Endometrial microvascular endothelial cells (primary cell): ENCODE data around the gene SLC8A3. TPM values are rescaled to one million over a fixed set of nuclear protein-coding genes. Genes with fewer than 3 reads are reported as not detected.

Experiments used
- in situ Hi-C: cut with HindIII; loops from 2 replicates; pipeline ENCODE4 v1.10.0; 2017; ENCODE audit warnings: low sequenced_read_pairs, low pct_unique_long_range_greater_than_20kb; ENCODE audit errors: inconsistent ontology term
- total RNA-seq: library from RNA; depleted of rRNA; stranded (reverse); fragments of >200 nt; gene quantifications from one replicate; pipeline ENCODE4 v1.2.3, GENCODE V29; 2015; ENCODE audit errors: inconsistent ontology term

The SLC8A3 gene
- total RNA-seq, 1 donor from 2014 or later: not detected

DNA sequence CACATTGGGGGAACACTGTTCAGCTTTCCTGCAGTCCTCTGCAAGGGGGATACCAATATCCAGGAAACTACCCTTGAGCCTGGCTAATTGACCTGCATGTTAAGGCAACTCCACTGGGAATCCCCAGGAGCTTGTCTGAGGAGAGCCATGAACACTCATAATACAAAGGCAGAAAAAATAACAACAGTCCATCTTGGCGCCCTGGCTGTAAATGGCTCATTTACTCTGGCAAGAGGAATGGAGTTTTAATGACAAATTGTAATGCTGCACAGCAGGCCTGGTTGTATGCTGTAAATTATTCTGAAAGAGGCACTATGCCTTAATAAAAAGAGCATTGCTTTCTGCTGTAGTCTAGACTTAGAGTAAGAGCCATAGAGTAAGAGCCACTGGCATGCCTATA is 58.3 kb downstream of the SLC8A3 start:
- in situ Hi-C loops: no loop called here

GRCh38 chr14:70127186-70127585 is 61.6 kb downstream of the SLC8A3 start:
- in situ Hi-C loops: no loop called here

- in situ Hi-C loops: no loop called here
Measured at GRCh38 chr14:70123796-70124195, 65.0 kb downstream of the SLC8A3 start.

- in situ Hi-C loops: no loop called here
Measured at GRCh38 chr14:70121521-70121920, 67.2 kb downstream of the SLC8A3 start.

DNA sequence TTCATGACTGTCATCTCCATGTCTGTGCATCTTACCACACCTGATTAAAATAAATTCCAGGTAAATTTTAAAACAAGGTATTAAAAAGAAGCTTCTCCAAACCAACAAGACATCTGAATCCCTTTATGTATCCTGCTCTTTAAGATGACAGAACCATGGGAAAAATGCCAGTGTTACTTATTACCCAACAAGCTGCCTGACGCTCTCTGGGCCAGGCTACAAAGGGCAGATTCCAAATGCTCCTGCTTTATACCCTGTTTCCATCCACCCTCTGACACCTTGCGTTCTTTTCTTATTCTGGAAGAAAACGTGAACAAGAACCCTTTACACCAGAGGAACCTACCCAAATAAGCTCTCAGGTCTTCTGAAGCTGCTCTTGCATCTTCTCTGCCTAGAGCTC is 70.7 kb downstream of the SLC8A3 start:
- in situ Hi-C loops: no loop called here

DNA sequence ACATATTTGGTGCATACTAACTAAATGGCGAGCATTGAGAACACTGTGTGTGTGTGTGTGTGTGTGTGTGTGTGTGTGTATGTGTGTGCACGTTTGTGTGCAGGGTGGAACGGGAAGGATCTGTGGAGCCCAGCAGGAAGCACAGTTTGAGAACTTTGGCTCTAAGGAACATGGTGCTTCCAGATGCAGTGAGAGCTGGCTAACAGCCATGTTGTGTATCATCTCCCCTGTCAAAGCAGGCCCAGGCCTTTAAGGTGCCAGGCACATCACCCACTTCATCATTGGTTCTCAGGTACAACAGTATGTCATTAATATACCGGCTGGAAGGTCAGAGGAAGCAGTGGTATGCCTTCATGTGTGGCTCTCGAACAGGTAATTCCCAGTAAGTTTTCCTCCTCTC is 72.5 kb downstream of the SLC8A3 start:
- in situ Hi-C loops: no loop called here

DNA sequence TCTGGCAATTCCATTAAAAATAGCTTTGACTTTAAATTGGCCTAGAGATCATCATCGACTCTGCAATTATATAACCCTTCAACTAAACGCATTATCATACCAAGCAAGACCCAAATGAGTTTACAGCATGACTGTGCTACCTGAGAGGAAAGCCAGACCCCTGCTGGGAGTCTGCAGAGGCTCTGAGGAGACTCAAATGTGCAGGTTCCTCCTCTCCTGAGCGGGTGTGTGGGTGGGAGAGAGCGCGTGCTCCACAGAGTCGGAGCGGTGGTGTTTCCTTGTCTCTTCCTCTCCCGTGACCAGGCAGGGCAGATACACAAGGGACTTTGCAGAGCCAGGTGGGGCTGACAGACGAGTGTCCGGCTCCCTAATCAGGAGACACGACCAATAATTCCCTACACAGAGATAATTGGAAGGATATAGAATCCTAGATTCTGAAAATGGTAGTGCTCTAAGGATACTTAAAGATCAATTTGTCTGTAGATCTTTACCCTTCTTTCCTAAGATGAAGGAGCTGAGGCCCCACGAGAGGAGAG is 74.1 kb downstream of the SLC8A3 start:
- in situ Hi-C loops: no loop called here

DNA sequence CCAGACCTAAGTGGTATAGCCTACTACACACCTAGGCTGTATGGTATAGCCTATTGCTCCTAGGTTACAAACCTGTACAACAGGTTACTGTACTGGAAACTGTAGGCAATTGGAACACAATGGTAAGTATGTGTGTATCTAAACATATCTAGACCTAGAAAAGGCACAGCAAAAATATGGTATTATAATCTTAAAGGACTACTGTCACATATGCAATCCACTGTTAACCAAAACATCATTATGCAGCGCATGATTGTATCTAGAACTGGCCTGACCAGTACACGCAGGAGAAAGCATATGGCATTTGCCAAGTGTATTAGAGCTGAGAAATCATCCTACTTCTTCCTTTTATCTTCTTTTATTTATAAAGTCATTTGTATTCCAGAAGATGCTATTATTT is 75.5 kb downstream of the SLC8A3 start:
- in situ Hi-C loops: no loop called here

DNA sequence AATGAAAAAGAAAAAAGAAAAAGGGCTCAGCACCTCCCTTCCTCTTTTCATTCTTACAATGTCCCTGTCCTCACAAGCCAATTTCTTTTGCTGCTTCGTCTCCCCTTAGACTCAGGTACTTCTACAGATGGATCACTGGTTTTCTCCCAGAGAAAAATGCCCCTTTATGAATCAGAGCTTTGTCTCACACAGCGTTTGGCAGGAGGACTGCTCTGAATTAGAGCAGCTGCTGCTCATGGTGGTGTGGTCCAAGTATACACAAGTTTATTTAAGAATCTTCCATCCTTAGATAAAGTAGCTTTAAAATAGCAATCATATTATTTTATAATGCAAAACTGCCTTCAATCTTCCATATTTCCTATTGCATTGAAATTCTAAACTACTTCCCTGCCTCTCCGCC is 80.3 kb downstream of the SLC8A3 start:
- in situ Hi-C loops: no loop called here

DNA sequence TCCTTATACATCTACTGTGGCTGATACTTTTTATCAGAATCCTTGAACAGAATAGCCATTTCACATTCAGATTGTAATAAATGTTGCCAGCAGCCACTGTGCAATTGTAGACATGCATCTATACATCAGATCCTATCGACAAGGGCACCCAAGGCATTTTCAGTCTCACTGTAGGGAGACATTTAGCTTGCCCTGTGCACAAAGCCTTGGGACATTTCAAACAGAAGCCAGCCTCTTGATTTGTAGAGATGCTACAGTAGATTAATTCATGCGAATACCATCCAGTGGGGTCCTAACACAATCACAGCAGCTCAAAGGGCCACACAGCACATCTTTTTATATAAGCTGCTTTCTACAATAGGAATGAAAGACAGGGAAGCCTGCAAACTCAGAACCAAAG is 81.4 kb downstream of the SLC8A3 start:
- in situ Hi-C loops: no loop called here

- in situ Hi-C loops: no loop called here
Measured at GRCh38 chr14:70100071-70100470, 88.7 kb downstream of the SLC8A3 start.

- in situ Hi-C loops: no loop called here
Measured at GRCh38 chr14:70098250-70098809, 90.4 kb downstream of the SLC8A3 start.

GRCh38 chr14:70097576-70098249 is 91.0 kb downstream of the SLC8A3 start:
- in situ Hi-C loops: no loop called here

- in situ Hi-C loops: no loop called here
Measured at GRCh38 chr14:70096866-70097265, 91.9 kb downstream of the SLC8A3 start.

GRCh38 chr14:70094631-70095030 is 94.1 kb downstream of the SLC8A3 start:
- in situ Hi-C loops: no loop called here

- in situ Hi-C loops: no loop called here
Measured at GRCh38 chr14:70094106-70094505, 94.6 kb downstream of the SLC8A3 start.

- in situ Hi-C loops: no loop called here
Measured at GRCh38 chr14:70093156-70093555, 95.6 kb downstream of the SLC8A3 start.

DNA sequence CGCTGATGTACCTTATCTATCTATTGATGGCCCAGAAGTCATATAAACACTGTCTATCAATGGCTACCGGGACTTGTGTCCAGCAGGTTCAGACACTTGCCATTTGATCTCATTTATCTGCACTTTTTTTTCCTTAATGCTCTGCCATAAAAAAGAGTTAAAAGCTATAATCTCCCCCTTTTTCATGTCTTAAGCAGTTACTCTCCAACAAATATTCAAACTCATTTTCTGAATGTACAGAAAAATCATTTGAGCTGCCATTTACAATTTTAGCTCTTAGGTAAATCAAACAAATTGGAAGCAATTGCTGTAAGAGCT is 101.4 kb downstream of the SLC8A3 start:
- in situ Hi-C loops: no loop called here

DNA sequence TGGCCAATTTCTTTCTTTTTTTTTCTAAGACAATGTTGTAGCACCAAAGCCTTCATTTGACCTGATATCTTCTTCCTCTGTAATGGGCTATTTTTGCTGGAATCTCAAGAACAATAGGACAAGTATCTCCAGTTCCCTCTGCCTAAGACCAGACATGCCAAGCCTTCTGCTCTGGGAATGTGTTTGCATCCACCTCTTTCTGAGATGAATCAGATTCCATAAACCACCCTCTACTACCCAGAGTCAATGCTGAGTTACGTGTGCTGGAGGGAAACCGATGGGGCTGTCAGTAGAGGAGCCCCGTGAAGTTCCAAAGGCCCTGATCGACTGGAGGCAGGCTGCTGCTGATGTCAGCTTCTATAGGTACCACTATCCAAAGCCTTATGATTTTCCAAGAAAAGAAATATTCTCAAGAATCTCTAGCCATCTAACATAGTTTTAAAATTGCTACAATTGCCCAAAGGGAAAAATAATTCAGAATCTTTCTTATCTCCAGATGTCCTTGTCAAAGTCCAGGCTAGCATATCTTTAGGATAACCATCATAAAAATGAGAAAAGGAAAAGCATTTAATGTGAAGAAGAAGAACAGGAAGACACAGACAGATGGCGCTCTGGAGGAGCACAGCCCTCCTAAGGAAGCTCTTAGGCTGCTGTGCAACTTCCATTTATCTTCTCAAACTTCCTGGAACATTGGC is 101.9 kb downstream of the SLC8A3 start:
- in situ Hi-C loops: no loop called here

DNA sequence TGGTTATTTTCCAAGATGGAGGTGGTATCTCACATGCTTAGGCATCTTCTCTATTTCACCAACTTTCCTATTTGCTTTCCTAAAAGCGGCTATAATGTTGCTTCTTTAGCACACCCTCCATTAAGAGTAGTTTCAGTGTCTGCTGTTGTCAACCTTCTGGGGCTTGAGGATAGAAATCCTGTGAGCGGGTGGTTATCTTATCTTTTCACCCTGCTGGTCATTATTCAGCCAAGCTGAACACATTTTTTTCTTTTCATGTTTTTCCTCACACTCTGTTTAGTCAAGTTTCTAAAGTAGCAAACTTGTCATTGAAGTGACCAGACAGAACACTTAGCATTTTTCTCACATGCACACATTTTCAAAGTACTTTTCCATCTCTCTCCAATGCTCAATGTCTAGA is 104.5 kb downstream of the SLC8A3 start:
- in situ Hi-C loops: no loop called here
